SU-DHL-6 (cell line): ENCODE data around the gene ARFGAP1.
A peak's percentile ranks its signal among the peaks of the same experiment; 100 is the strongest.

Experiments used
- H2AFZ ChIP-seq: fragments of 200-600 bp; sonication (generic); 2 replicates; pipeline ENCODE4 v1.6.1; 2014; ENCODE audit warnings: low read depth, mild to moderate bottlenecking, moderate library complexity, mixed read lengths, antibody characterized with exemption, low read length; ENCODE audit not compliant: severe bottlenecking
- H3F3A ChIP-seq: fragments of 200-600 bp; shearing (Covaris generic); 2 replicates; pipeline ENCODE4 v1.6.0; 2016; ENCODE audit warnings: antibody characterized with exemption, mild to moderate bottlenecking; ENCODE audit not compliant: insufficient read depth
- H3K27ac ChIP-seq: fragments of 200-600 bp; sonication (generic); 2 replicates; pipeline ENCODE4 v1.5.1; 2016; ENCODE audit warnings: low read depth, mild to moderate bottlenecking, low read length, moderate library complexity, mixed read lengths
- H3K27me3 ChIP-seq: fragments of 200-600 bp; sonication (generic), shearing (Covaris generic); 2 replicates; pipeline ENCODE4 v1.6.0; 2014; ENCODE audit warnings: mild to moderate bottlenecking, low read length
- H3K36me3 ChIP-seq: fragments of 200-600 bp; sonication (generic); 2 replicates; pipeline ENCODE4 v1.6.1; 2014; ENCODE audit warnings: mild to moderate bottlenecking, low read length, mixed read lengths
- H3K4me2 ChIP-seq: fragments of 300-600, 200-600 bp; shearing (Covaris generic), sonication (generic); 2 replicates; pipeline ENCODE4 v1.6.0; 2014; ENCODE audit warnings: low read length, low read depth, mild to moderate bottlenecking; ENCODE audit not compliant: poor library complexity, severe bottlenecking
- H3K4me3 ChIP-seq: fragments of 200-600 bp; sonication (generic); 2 replicates; pipeline ENCODE4 v1.5.1; 2014; ENCODE audit warnings: antibody characterized with exemption, low read length, mild to moderate bottlenecking, mixed read lengths; ENCODE audit not compliant: insufficient read depth, poor library complexity, severe bottlenecking
- H3K79me2 ChIP-seq: fragments of 200-600 bp; sonication (generic); 2 replicates; pipeline ENCODE4 v1.6.1; 2014; ENCODE audit warnings: mild to moderate bottlenecking, low read length, moderate library complexity; ENCODE audit not compliant: insufficient read depth
- H3K9ac ChIP-seq: fragments of 200-600 bp; sonication (generic); 2 replicates; pipeline ENCODE4 v1.7.0; 2014; ENCODE audit warnings: mild to moderate bottlenecking, low read length
- H3K9me2 ChIP-seq: fragments of 200-600 bp; sonication (generic); replicated peaks from 2 replicates; pipeline ENCODE4 v1.6.1; 2014; ENCODE audit warnings: low read length; ENCODE audit not compliant: insufficient read depth
- H3K9me3 ChIP-seq: fragments of 200-600 bp; sonication (generic); 2 replicates; pipeline ENCODE4 v1.6.1; 2014; ENCODE audit warnings: low read length, mixed read lengths; ENCODE audit not compliant: insufficient read depth
- H4K20me1 ChIP-seq: fragments of 200-600 bp; sonication (generic); 2 replicates; pipeline ENCODE4 v1.6.1; 2014; ENCODE audit warnings: low read depth, mild to moderate bottlenecking, antibody characterized with exemption, low read length, moderate library complexity, mixed read lengths
- EZH2phosphoT487 ChIP-seq: fragments of 200-600 bp; sonication (generic), shearing (Covaris generic); conservative IDR thresholded peaks from 2 replicates; pipeline ENCODE4 v1.6.1; 2018; ENCODE audit warnings: mild to moderate bottlenecking, antibody characterized with exemption, low read length, moderate library complexity, mixed read lengths
- TF ChIP-seq, protein P1 (sequence below): fragments of 200-600 bp; sonication (generic); IDR thresholded peaks from one replicate; pipeline ENCODE4 v1.5.1; 2017; ENCODE audit warnings: antibody characterized with exemption, mild to moderate bottlenecking, low read length, moderate library complexity; ENCODE audit not compliant: insufficient read depth, poor library complexity, severe bottlenecking

ARFGAP1 gene

GRCh38 chr20:63272105-63273058 lies at the start of gene ARFGAP1:
ARFGAP1 (plus strand) TSS chr20:63272813; CDS start chr20:63275581, 2,768 bp downstream.
- H3K27me3 ChIP-seq: no peaks in the 10 kb centered on the region
- H3K79me2 ChIP-seq: peaks cover 30% of the 10 kb centered on the region
- no peaks in the 10 kb centered on the region for H3K36me3 ChIP-seq
- peak within 1 kb of the TSS; percentile 98 for H3K4me3 ChIP-seq
- H3K4me2 ChIP-seq: peak within 1 kb of the TSS; percentile 95
- no peaks in the 10 kb centered on the region for H3F3A ChIP-seq
- peak within 1 kb of the TSS; percentile 49 for H2AFZ ChIP-seq
- no peaks in the 10 kb centered on the region for H3K9me3 ChIP-seq
- TF ChIP-seq, protein P1, sequence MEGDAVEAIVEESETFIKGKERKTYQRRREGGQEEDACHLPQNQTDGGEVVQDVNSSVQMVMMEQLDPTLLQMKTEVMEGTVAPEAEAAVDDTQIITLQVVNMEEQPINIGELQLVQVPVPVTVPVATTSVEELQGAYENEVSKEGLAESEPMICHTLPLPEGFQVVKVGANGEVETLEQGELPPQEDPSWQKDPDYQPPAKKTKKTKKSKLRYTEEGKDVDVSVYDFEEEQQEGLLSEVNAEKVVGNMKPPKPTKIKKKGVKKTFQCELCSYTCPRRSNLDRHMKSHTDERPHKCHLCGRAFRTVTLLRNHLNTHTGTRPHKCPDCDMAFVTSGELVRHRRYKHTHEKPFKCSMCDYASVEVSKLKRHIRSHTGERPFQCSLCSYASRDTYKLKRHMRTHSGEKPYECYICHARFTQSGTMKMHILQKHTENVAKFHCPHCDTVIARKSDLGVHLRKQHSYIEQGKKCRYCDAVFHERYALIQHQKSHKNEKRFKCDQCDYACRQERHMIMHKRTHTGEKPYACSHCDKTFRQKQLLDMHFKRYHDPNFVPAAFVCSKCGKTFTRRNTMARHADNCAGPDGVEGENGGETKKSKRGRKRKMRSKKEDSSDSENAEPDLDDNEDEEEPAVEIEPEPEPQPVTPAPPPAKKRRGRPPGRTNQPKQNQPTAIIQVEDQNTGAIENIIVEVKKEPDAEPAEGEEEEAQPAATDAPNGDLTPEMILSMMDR: no peak
- no peaks in the 10 kb centered on the region for H3K9me2 ChIP-seq
- H4K20me1 ChIP-seq: no peaks in the 10 kb centered on the region
- H3K9ac ChIP-seq: peak within 1 kb of the TSS; percentile 75
- no peak within 1 kb of the TSS for H3K27ac ChIP-seq

- Histone ChIP-seq H3K4me2 (no peak overlapping the region), H2AFZ (no peak overlapping the region), H3K9me3 (no peaks in the 10 kb centered on the region), H3K9ac (no peak overlapping the region), H3K9me2 (no peaks in the 10 kb centered on the region), H3K4me3 (no peak overlapping the region), H3K79me2 (no peaks in the 10 kb centered on the region), H3K36me3 (no peaks in the 10 kb centered on the region), H3K27me3 (no peaks in the 10 kb centered on the region), H4K20me1 (no peaks in the 10 kb centered on the region), H3K27ac (no peak overlapping the region), H3F3A (no peaks in the 10 kb centered on the region)
- TF ChIP-seq EZH2phosphoT487: no peak
- TF ChIP-seq, protein P1: peak; percentile 76
These were observed 49.3 kb upstream of the ARFGAP1 start for GRCh38 chr20:63223121-63223825.

GRCh38 chr20:63223826-63224207 lies 48.8 kb upstream of the ARFGAP1 start:
- no peaks in the 10 kb centered on the region for H3K27me3 ChIP-seq
- no peaks in the 10 kb centered on the region for H3F3A ChIP-seq
- no peak overlapping the region for H3K4me3 ChIP-seq
- no peak overlapping the region for H3K27ac ChIP-seq
- no peaks in the 10 kb centered on the region for H4K20me1 ChIP-seq
- H3K9me2 ChIP-seq: no peaks in the 10 kb centered on the region
- TF ChIP-seq EZH2phosphoT487: no peak
- TF ChIP-seq, protein P1: no peak
- H3K36me3 ChIP-seq: no peaks in the 10 kb centered on the region
- H2AFZ ChIP-seq: no peak overlapping the region
- H3K79me2 ChIP-seq: no peaks in the 10 kb centered on the region
- H3K9me3 ChIP-seq: no peaks in the 10 kb centered on the region
- no peak overlapping the region for H3K9ac ChIP-seq
- no peak overlapping the region for H3K4me2 ChIP-seq
